PC-9 (cell line): ENCODE measurements around the gene OSCP1. TPM values are rescaled to one million over a fixed set of nuclear protein-coding genes. Genes with fewer than 3 reads are reported as not detected.

Source experiments
- BruUV-seq: library from RNA; stranded (reverse); fragments of 400-500 nt; replicated peaks from 2 replicates; lab custom pipeline; 2021; lab: Mats Ljungman, UMichigan
- CTCF ChIA-PET: fragments of 300-600 bp; sonication (Branson Sonifier 250); formaldehyde crosslinking; loops from one replicate; lab custom pipeline; 2022; ENCODE audit warnings: antibody characterized with exemption; lab: Charles Lee
- POLR2A ChIA-PET: fragments of 300-600 bp; sonication (Branson Sonifier 250); formaldehyde crosslinking; loops from one replicate; lab custom pipeline; 2022; ENCODE audit warnings: antibody characterized with exemption; ENCODE audit not compliant: unreplicated experiment; lab: Charles Lee
- DNase-seq, 2 experiments: peaks; one replicate each; pipeline versions ENCODE4 v3.0.0 to v3.0.0-alpha.2; 2015 to 2022; ENCODE audit warnings: mixed read lengths in 1 of 2
- H2AFZ ChIP-seq: fragments of 200-600 bp; sonication (generic); 2 replicates; pipeline ENCODE4 v1.8.1; 2017; ENCODE audit warnings: antibody characterized with exemption
- H3F3A ChIP-seq: fragments of 200-600 bp; sonication (generic); 2 replicates; pipeline ENCODE4 v1.8.1; 2017; ENCODE audit warnings: antibody characterized with exemption, mild to moderate bottlenecking, low read depth; ENCODE audit not compliant: insufficient read depth
- H3K27ac ChIP-seq: fragments of 200-600 bp; sonication (generic); 2 replicates; pipeline ENCODE4 v1.6.1; 2016; ENCODE audit warnings: mixed run types
- H3K27me3 ChIP-seq: fragments of 200-600 bp; sonication (generic); 2 replicates; pipeline ENCODE4 v1.6.1; 2016; ENCODE audit warnings: low read depth, mixed run types; ENCODE audit not compliant: insufficient read depth
- H3K36me3 ChIP-seq: fragments of 200-600 bp; sonication (generic); 2 replicates; pipeline ENCODE4 v1.6.1; 2016; ENCODE audit warnings: low read depth, mixed run types
- H3K4me1 ChIP-seq: fragments of 200-600 bp; sonication (generic); replicated peaks from 2 replicates; pipeline ENCODE4 v1.6.1; 2016; ENCODE audit warnings: mixed run types; ENCODE audit not compliant: insufficient read depth
- H3K4me2 ChIP-seq: fragments of 200-600 bp; sonication (generic); 2 replicates; pipeline ENCODE4 v1.6.1; 2017; ENCODE audit warnings: mixed run types
- H3K4me3 ChIP-seq: fragments of 200-600 bp; sonication (generic); 2 replicates; pipeline ENCODE4 v1.6.1; 2016; ENCODE audit warnings: mixed run types
- H3K79me2 ChIP-seq: fragments of 200-600 bp; sonication (generic); 2 replicates; pipeline ENCODE4 v1.6.1; 2017; ENCODE audit warnings: low read depth, mixed run types
- H3K9me2 ChIP-seq: fragments of 200-600 bp; sonication (generic); 2 replicates; pipeline ENCODE4 v1.8.1; 2017; ENCODE audit warnings: mild to moderate bottlenecking; ENCODE audit not compliant: insufficient read depth
- H3K9me3 ChIP-seq: fragments of 200-600 bp; sonication (generic); 2 replicates; pipeline ENCODE4 v1.8.1; 2016; ENCODE audit warnings: low read depth; ENCODE audit not compliant: insufficient read depth
- H4K20me1 ChIP-seq: fragments of 200-600 bp; sonication (generic); 2 replicates; pipeline ENCODE4 v1.8.1; 2017; ENCODE audit not compliant: insufficient read depth
- EZH2 ChIP-seq: fragments of 200-600 bp; sonication (generic); IDR thresholded peaks from 2 replicates; pipeline ENCODE4 v1.8.0; 2017; ENCODE audit warnings: antibody characterized with exemption, low read depth
- intact Hi-C: fragments of 100-400 bp; cut with micrococcal nuclease; formaldehyde crosslinking; loops from one replicate; pipeline ENCODE4 v1.10.0; 2022; ENCODE audit not compliant: unreplicated experiment
- total RNA-seq: library from RNA; stranded (reverse); gene quantifications from 2 replicates; pipeline ENCODE4 v1.2.3, GENCODE V29; 2021
- TF ChIP-seq, protein P1 (sequence below): fragments of 200-600 bp; sonication (generic); conservative IDR thresholded peaks from 2 replicates; pipeline ENCODE4 v1.6.1; 2017; ENCODE audit warnings: mixed run types, antibody characterized with exemption, mild to moderate bottlenecking, moderate library complexity

Gene OSCP1
- total RNA-seq, 1 experiment from 2014 or later: 25.7 TPM

GRCh38 chr1:36446746-36447145 lies 3.5 kb downstream of the OSCP1 start:
- Histone ChIP-seq H4K20me1 (no peaks in the 10 kb centered on the region), H3F3A (no peaks in the 10 kb centered on the region), H3K9me3 (no peaks in the 10 kb centered on the region), H3K9me2 (no peaks in the 10 kb centered on the region), H2AFZ (no peak overlapping the region), H3K79me2 (no peaks in the 10 kb centered on the region), H3K27ac (no peak overlapping the region), H3K36me3 (no peaks in the 10 kb centered on the region), H3K4me1 (no peaks in the 10 kb centered on the region), H3K4me2 (no peak overlapping the region), H3K4me3 (no peak overlapping the region), H3K27me3 (no peaks in the 10 kb centered on the region)
- DNase-seq: no peak
- ChIA-PET POLR2A (no interaction called here), CTCF (no interaction called here)
- intact Hi-C loops: no loop called here
- no peak for TF ChIP-seq EZH2
- TF ChIP-seq, protein P1, sequence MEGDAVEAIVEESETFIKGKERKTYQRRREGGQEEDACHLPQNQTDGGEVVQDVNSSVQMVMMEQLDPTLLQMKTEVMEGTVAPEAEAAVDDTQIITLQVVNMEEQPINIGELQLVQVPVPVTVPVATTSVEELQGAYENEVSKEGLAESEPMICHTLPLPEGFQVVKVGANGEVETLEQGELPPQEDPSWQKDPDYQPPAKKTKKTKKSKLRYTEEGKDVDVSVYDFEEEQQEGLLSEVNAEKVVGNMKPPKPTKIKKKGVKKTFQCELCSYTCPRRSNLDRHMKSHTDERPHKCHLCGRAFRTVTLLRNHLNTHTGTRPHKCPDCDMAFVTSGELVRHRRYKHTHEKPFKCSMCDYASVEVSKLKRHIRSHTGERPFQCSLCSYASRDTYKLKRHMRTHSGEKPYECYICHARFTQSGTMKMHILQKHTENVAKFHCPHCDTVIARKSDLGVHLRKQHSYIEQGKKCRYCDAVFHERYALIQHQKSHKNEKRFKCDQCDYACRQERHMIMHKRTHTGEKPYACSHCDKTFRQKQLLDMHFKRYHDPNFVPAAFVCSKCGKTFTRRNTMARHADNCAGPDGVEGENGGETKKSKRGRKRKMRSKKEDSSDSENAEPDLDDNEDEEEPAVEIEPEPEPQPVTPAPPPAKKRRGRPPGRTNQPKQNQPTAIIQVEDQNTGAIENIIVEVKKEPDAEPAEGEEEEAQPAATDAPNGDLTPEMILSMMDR: no peak
- BruUV-seq: no TSS peak

DNA sequence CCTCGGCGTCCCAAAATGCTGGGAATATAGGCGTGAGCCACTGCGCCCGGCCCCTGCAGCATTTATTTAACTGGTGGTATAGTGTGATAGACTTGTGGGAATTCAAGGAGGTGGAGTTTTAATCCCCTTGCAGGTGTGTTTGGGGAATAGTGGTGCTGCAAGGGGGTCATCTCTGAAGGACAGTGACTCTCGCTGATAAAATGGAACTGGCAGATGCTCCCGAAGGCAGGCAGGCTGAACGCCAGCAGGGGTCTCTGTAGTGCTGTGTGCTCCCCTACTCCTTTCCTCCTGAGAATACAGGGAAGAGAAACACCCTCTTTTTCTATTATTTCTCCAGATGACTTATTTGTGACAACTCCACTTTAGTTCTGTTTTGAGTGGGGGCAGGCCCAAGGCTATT lies 4.0 kb downstream of the OSCP1 start:
- no peak for TF ChIP-seq EZH2
- TF ChIP-seq, protein P1: no peak
- BruUV-seq: no TSS peak
- ChIA-PET POLR2A (no interaction called here), CTCF (no interaction called here)
- H3K4me1 ChIP-seq: no peaks in the 10 kb centered on the region
- no peak for DNase-seq
- H2AFZ ChIP-seq: no peak overlapping the region
- H3K27ac ChIP-seq: no peak overlapping the region
- H4K20me1 ChIP-seq: no peaks in the 10 kb centered on the region
- no peaks in the 10 kb centered on the region for H3K9me2 ChIP-seq
- H3K9me3 ChIP-seq: no peaks in the 10 kb centered on the region
- no peaks in the 10 kb centered on the region for H3K27me3 ChIP-seq
- no peak overlapping the region for H3K4me3 ChIP-seq
- no peak overlapping the region for H3K4me2 ChIP-seq
- intact Hi-C loops: no loop called here
- H3F3A ChIP-seq: no peaks in the 10 kb centered on the region
- no peaks in the 10 kb centered on the region for H3K36me3 ChIP-seq
- no peaks in the 10 kb centered on the region for H3K79me2 ChIP-seq

- ChIA-PET POLR2A (no interaction called here), CTCF (no interaction called here)
- TF ChIP-seq, protein P1: no peak
- no peak for TF ChIP-seq EZH2
- intact Hi-C loops: no loop called here
- no peaks in the 10 kb centered on the region for H3F3A ChIP-seq
- no peaks in the 10 kb centered on the region for H3K36me3 ChIP-seq
- H3K9me2 ChIP-seq: no peaks in the 10 kb centered on the region
- H3K9me3 ChIP-seq: no peaks in the 10 kb centered on the region
- H4K20me1 ChIP-seq: no peaks in the 10 kb centered on the region
- H3K27me3 ChIP-seq: no peaks in the 10 kb centered on the region
- no peaks in the 10 kb centered on the region for H3K4me1 ChIP-seq
- no peak overlapping the region for H2AFZ ChIP-seq
- no peak overlapping the region for H3K4me3 ChIP-seq
- no TSS peak for BruUV-seq
- H3K79me2 ChIP-seq: no peaks in the 10 kb centered on the region
- DNase-seq: no peak
- H3K4me2 ChIP-seq: no peak overlapping the region
- no peak overlapping the region for H3K27ac ChIP-seq
Observed at GRCh38 chr1:36443297-36443696, 7.0 kb downstream of the OSCP1 start.
